Naive thymus-derived CD4-positive, alpha-beta T cell (primary cell): ENCODE results near the gene NRM. TPM values are rescaled to one million over a fixed set of nuclear protein-coding genes. Genes with fewer than 3 reads are reported as not detected.

Source experiments
- ATAC-seq: fragments of 150-1000 bp; cut with Tn5 transposase; 2 replicates; pipeline ENCODE4 v1.10.0; 2021; ENCODE audit warnings: mild to moderate bottlenecking, moderate library complexity
- CTCF ChIA-PET: fragments of 350-600 bp; sonication (Branson Sonifier 250); formaldehyde crosslinking; loops from one replicate; lab custom pipeline; 2021; ENCODE audit warnings: antibody characterized with exemption; lab: Charles Lee
- POLR2A ChIA-PET: fragments of 350-600 bp; sonication (Branson Sonifier 250); formaldehyde crosslinking; loops from one replicate; lab custom pipeline; 2021; ENCODE audit warnings: antibody characterized with exemption, inconsistent platforms; lab: Charles Lee
- DNase-seq, 9 donors: peaks; one replicate each; pipeline versions ENCODE4 v3.0.0 to v3.0.0-alpha.2; 2020 to 2022; ENCODE audit warnings: mixed read lengths in 1 of 9
- H3K27ac ChIP-seq: one replicate; pipeline ENCODE4 v1.7.0; 2013; ENCODE audit warnings: mild to moderate bottlenecking, low read depth, low read length, moderate library complexity
- H3K27me3 ChIP-seq, 2 donors: one replicate each; pipeline ENCODE4 v1.7.0; 2013; ENCODE audit warnings: low read length in 2 of 2, mild to moderate bottlenecking in 2 of 2, moderate library complexity in 2 of 2; ENCODE audit not compliant: control insufficient read depth in 2 of 2, insufficient read depth in 2 of 2
- H3K36me3 ChIP-seq, 3 experiments: 1 replicate in 2 of 3; 2 replicates in 1 of 3; pipeline ENCODE4 v1.7.0; 2013; ENCODE audit warnings: low read length in 3 of 3, mild to moderate bottlenecking in 3 of 3, moderate library complexity in 1 of 3; ENCODE audit not compliant: insufficient read depth in 3 of 3, control insufficient read depth in 2 of 3
- H3K4me1 ChIP-seq, 2 donors: one replicate each; pipeline ENCODE4 v1.7.0; 2013; ENCODE audit warnings: low read length in 2 of 2, mild to moderate bottlenecking in 2 of 2, moderate library complexity in 1 of 2; ENCODE audit not compliant: control insufficient read depth in 2 of 2, insufficient read depth in 2 of 2
- H3K4me3 ChIP-seq: 2 replicates; pipeline ENCODE4 v1.7.0; 2013; ENCODE audit warnings: mild to moderate bottlenecking, low read length
- H3K9me3 ChIP-seq, 3 experiments: 1 replicate in 2 of 3; 2 replicates in 1 of 3; pipeline ENCODE4 v1.7.0; 2013; ENCODE audit warnings: low read length in 3 of 3; ENCODE audit not compliant: control insufficient read depth in 2 of 3
- H3K27ac Mint-ChIP-seq, 9 donors: one replicate each; pipeline ENCODE4 v1.8.0; 2020 to 2022; ENCODE audit warnings: mixed read lengths in 9 of 9, mild to moderate bottlenecking in 8 of 9, moderate library complexity in 5 of 9, inconsistent platforms in 2 of 9
- H3K27me3 Mint-ChIP-seq, 5 donors: one replicate each; pipeline ENCODE4 v1.8.0; 2021 to 2022; ENCODE audit warnings: mixed read lengths in 5 of 5, mild to moderate bottlenecking in 1 of 5
- H3K36me3 Mint-ChIP-seq, 5 donors: one replicate each; pipeline ENCODE4 v1.8.0; 2020 to 2022; ENCODE audit warnings: mixed read lengths in 5 of 5, mild to moderate bottlenecking in 3 of 5, inconsistent platforms in 1 of 5
- H3K4me1 Mint-ChIP-seq, 7 donors: one replicate each; pipeline ENCODE4 v1.8.0; 2020 to 2022; ENCODE audit warnings: mixed read lengths in 7 of 7, mild to moderate bottlenecking in 3 of 7, inconsistent platforms in 1 of 7
- H3K4me3 Mint-ChIP-seq, 10 donors: one replicate each; pipeline ENCODE4 v1.8.0; 2020 to 2022; ENCODE audit warnings: mild to moderate bottlenecking in 10 of 10, mixed read lengths in 10 of 10, moderate library complexity in 6 of 10, inconsistent platforms in 2 of 10
- H3K9me3 Mint-ChIP-seq, 11 donors: one replicate each; pipeline ENCODE4 v1.8.0; 2020 to 2022; ENCODE audit warnings: mixed read lengths in 11 of 11, mild to moderate bottlenecking in 4 of 11, inconsistent platforms in 1 of 11, moderate library complexity in 1 of 11
- intact Hi-C, 2 donors: fragments of 100-400 bp; cut with micrococcal nuclease; formaldehyde crosslinking; loops; one replicate each; pipeline ENCODE4 v1.15.1; 2023
- polyA plus RNA-seq, 2 donors: library from polyadenylated mRNA; unstranded; fragments of 300-500 nt; fragmentation: Illumina TruSeq; gene quantifications; one replicate each; pipeline ENCODE4 v1.2.3, GENCODE V29; 2021
- total RNA-seq, 6 experiments: library from RNA in 5 of 6; stranded (reverse) in 5 of 6; gene quantifications; 1 replicate in 5 of 6; 2 replicates in 1 of 6; pipeline ENCODE4 v1.2.3 and lab custom pipeline; 2021 to 2026

Gene NRM
- total and polyA plus RNA-seq, 7 experiments from 2014 or later, result 2.3 to 29.4 (median 6.3) TPM

GRCh38 chr6:30721198-30722024 lies 30.6 kb upstream of the NRM start:
- POLR2A ChIA-PET, result interaction anchor here (0.5 to 17.4 kb wide), 19 partner anchors 9 to 238 kb away, joined by 3 to 499 read pairs (median 5); partner anchors contain the start of genes DHX16, MRPS18B, PPP1R10 and PRR3
- Mint-ChIP-seq H3K27ac (peak overlapping the region; percentile 90 to 98 (median 96)), H3K4me3 (peak overlapping the region; percentile 90 to 100 (median 97)), H3K36me3 (peaks cover 7 to 53% (median 13%) of the 10 kb centered on the region in 5 donors), H3K27me3 (no peaks in the 10 kb centered on the region), H3K4me1 (peaks cover 44 to 68% (median 63%) of the 10 kb centered on the region in 7 donors), H3K9me3 (peaks cover 0 to 7% (median 0%) of the 10 kb centered on the region in 11 donors)
- CTCF ChIA-PET, result interaction anchor here (0.7 to 10.2 kb wide), 20 partner anchors 11 to 268 kb away, joined by 3 to 304 read pairs (median 7); partner anchors contain the start of genes DHX16, FLOT1, MRPS18B and NRM
- Histone ChIP-seq H3K9me3 (no peaks in the 10 kb centered on the region), H3K27me3 (no peaks in the 10 kb centered on the region), H3K4me1 (peaks cover 24 to 36% of the 10 kb centered on the region in 2 donors), H3K4me3 (peak overlapping the region; percentile 97), H3K27ac (peak overlapping the region; percentile 93), H3K36me3 (peaks cover 8 to 38% (median 13%) of the 10 kb centered on the region in 3 experiments)
- intact Hi-C loops, result loop anchor here (1.0 to 10.0 kb wide), 14 partner anchors 9 to 899 kb away; partner anchors contain the start of genes ABCF1 (in 1 of the 2), ATAT1 (in 1 of the 2), C6orf136 (in 1 of the 2) and GTF2H4 (in 1 of the 2)
- ATAC-seq (peak; percentile 69), DNase-seq (peak; percentile 92 to 99 (median 96))

- ATAC-seq, result no peak
- POLR2A ChIA-PET, result interaction anchor here (1.0 to 17.4 kb wide), 10 partner anchors 10 to 212 kb away, joined by 3 to 499 read pairs (median 10); partner anchors contain the start of genes DHX16, MRPS18B, PPP1R10 and PRR3
- peaks cover 7 to 57% (median 13%) of the 10 kb centered on the region in 5 donors for H3K36me3 Mint-ChIP-seq
- Histone ChIP-seq H3K36me3 (peaks cover 8 to 35% (median 13%) of the 10 kb centered on the region in 3 experiments), H3K4me1 (peaks cover 26 to 39% of the 10 kb centered on the region in 2 donors), H3K4me3 (peak overlapping the region; percentile 97), H3K27ac (peak overlapping the region; percentile 93), H3K9me3 (no peaks in the 10 kb centered on the region), H3K27me3 (no peaks in the 10 kb centered on the region)
- CTCF ChIA-PET, result interaction anchor here (0.8 to 10.2 kb wide), 10 partner anchors 12 to 237 kb away, joined by 3 to 304 read pairs (median 15); partner anchors contain the start of genes DHX16 and NRM
- H3K4me1 Mint-ChIP-seq, result peaks cover 47 to 74% (median 68%) of the 10 kb centered on the region in 7 donors
- peak overlapping the region; percentile 90 to 98 (median 96) for H3K27ac Mint-ChIP-seq
- DNase-seq, result peak in 6 of 9 donors; percentile 32 to 73 (median 49)
- intact Hi-C loops, result loop anchor here (1.0 to 10.0 kb wide), 12 partner anchors 38 to 900 kb away; partner anchors contain the start of genes ABCF1 (in 1 of the 2), C6orf136 (in 1 of the 2), GNL1 (in 1 of the 2) and GTF2H4 (in 1 of the 2)
- H3K9me3 Mint-ChIP-seq, result peaks cover 0 to 7% (median 0%) of the 10 kb centered on the region in 11 donors
- no peaks in the 10 kb centered on the region for H3K27me3 Mint-ChIP-seq
- peak overlapping the region; percentile 90 to 100 (median 97) for H3K4me3 Mint-ChIP-seq
These were observed 30.0 kb upstream of the NRM start for GRCh38 chr6:30720738-30721197.

GRCh38 chr6:30719791-30720737 lies 29.3 kb upstream of the NRM start, which contains the start of gene TUBB:
TUBB (plus strand) TSS chr6:30720352; CDS start chr6:30720507, 155 bp downstream.
- Histone ChIP-seq H3K36me3 (peaks cover 8 to 28% (median 11%) of the 10 kb centered on the region in 3 experiments), H3K4me1 (peaks cover 26 to 39% of the 10 kb centered on the region in 2 donors), H3K9me3 (no peaks in the 10 kb centered on the region), H3K4me3 (peak within 1 kb of the TSS; percentile 97), H3K27ac (peak within 1 kb of the TSS; percentile 93), H3K27me3 (no peaks in the 10 kb centered on the region)
- peaks cover 5 to 59% (median 13%) of the 10 kb centered on the region in 5 donors for H3K36me3 Mint-ChIP-seq
- H3K9me3 Mint-ChIP-seq, result peaks cover 0 to 7% (median 0%) of the 10 kb centered on the region in 11 donors
- no peaks in the 10 kb centered on the region for H3K27me3 Mint-ChIP-seq
- peak within 1 kb of the TSS; percentile 90 to 98 (median 96) for H3K27ac Mint-ChIP-seq
- ChIA-PET CTCF (interaction anchor here (0.8 to 10.2 kb wide), 4 partner anchors 29 to 102 kb away, joined by 3 to 304 read pairs (median 4); partner anchors contain the start of genes DHX16 and NRM), POLR2A (interaction anchor here (0.8 to 17.4 kb wide), 7 partner anchors 11 to 211 kb away, joined by 3 to 499 read pairs (median 5); partner anchors contain the start of gene DHX16)
- peak; percentile 69 for ATAC-seq
- intact Hi-C loops, result loop anchor here (1.0 to 10.0 kb wide), 11 partner anchors 149 to 998 kb away; partner anchors contain the start of genes ABCF1 (in 1 of the 2), GNL1 (in 1 of the 2), HLA-C (in 1 of the 2) and HLA-E (in 1 of the 2)
- peak within 1 kb of the TSS; percentile 90 to 100 (median 97) for H3K4me3 Mint-ChIP-seq
- peaks cover 45 to 76% (median 67%) of the 10 kb centered on the region in 7 donors for H3K4me1 Mint-ChIP-seq
- peak; percentile 84 to 96 (median 94) for DNase-seq

- no peaks in the 10 kb centered on the region for H3K27me3 ChIP-seq
- Mint-ChIP-seq H3K27me3 (no peaks in the 10 kb centered on the region), H3K27ac (peak overlapping the region; percentile 90 to 98 (median 96)), H3K4me1 (peaks cover 39 to 75% (median 64%) of the 10 kb centered on the region in 7 donors), H3K9me3 (peaks cover 0 to 7% (median 0%) of the 10 kb centered on the region in 11 donors), H3K4me3 (peak overlapping the region; percentile 90 to 100 (median 97)), H3K36me3 (peaks cover 6 to 58% (median 18%) of the 10 kb centered on the region in 5 donors)
- ChIA-PET POLR2A (interaction anchor here (0.6 to 17.4 kb wide), 7 partner anchors 15 to 149 kb away, joined by 3 to 499 read pairs (median 4); partner anchors contain the start of genes ABCF1 and DHX16), CTCF (interaction anchor here (0.5 to 10.2 kb wide), 5 partner anchors 38 to 939 kb away, joined by 3 to 304 read pairs (median 4); partner anchors contain the start of gene DHX16)
- H3K27ac ChIP-seq, result peak overlapping the region; percentile 93
- peaks cover 4 to 24% (median 10%) of the 10 kb centered on the region in 3 experiments for H3K36me3 ChIP-seq
- intact Hi-C loops, result loop anchor here (5.0 kb wide), 3 partner anchors 483 to 997 kb away; partner anchors contain the start of genes HLA-C (in 1 of the 2) and HLA-F (in 1 of the 2)
- no peaks in the 10 kb centered on the region for H3K9me3 ChIP-seq
- ATAC-seq, result no peak
- peaks cover 26 to 39% of the 10 kb centered on the region in 2 donors for H3K4me1 ChIP-seq
- no peak for DNase-seq
- H3K4me3 ChIP-seq, result peak overlapping the region; percentile 97
These were observed 28.6 kb upstream of the NRM start for GRCh38 chr6:30719356-30719755.
